Stimulated activated CD8-positive, alpha-beta memory T cell treated with anti-CD3 and anti-CD28 coated beads, Interleukin-12 subunit alpha, Interleukin-12 subunit beta, amount 100 ng/mL, for 1 hour (primary cell): ENCODE measurements around the gene ZNF346.

ENCODE experiments used
- DNase-seq: peaks from one replicate; pipeline ENCODE4 v3.0.0-alpha.2; 2020; ENCODE audit warnings: low read depth

Gene ZNF346

GRCh38 chr5:177070536-177071191 is 48.2 kb downstream of the ZNF346 start:
- DNase-seq, result no peak

GRCh38 chr5:177071666-177072385 is 49.3 kb downstream of the ZNF346 start:
- peak; percentile 54 for DNase-seq

- no peak for DNase-seq
Observed at GRCh38 chr5:177077335-177077734, 54.8 kb downstream of the ZNF346 start.

GRCh38 chr5:177079606-177080005 is 57.1 kb downstream of the ZNF346 start:
- DNase-seq, result no peak

GRCh38 chr5:177080265-177080664 is 57.8 kb downstream of the ZNF346 start:
- no peak for DNase-seq

- no peak for DNase-seq
Observed at GRCh38 chr5:177081859-177082258, 59.4 kb downstream of the ZNF346 start.

GRCh38 chr5:177083357-177083756 is 60.9 kb downstream of the ZNF346 start:
- DNase-seq, result no peak

GRCh38 chr5:177084175-177084574 is 61.7 kb downstream of the ZNF346 start:
- DNase-seq, result no peak

GRCh38 chr5:177085985-177086653 is 63.6 kb downstream of the ZNF346 start:
- no peak for DNase-seq

- DNase-seq, result peak; percentile 21
Observed at GRCh38 chr5:177086654-177087397, 64.3 kb downstream of the ZNF346 start, which contains the start of gene FGFR4. FGFR4 (plus strand) TSS chr5:177086915; CDS start chr5:177089603, 2,688 bp downstream.

- no peak for DNase-seq
Observed at GRCh38 chr5:177087398-177088005, 65.0 kb downstream of the ZNF346 start.

GRCh38 chr5:177089127-177089526 is 66.6 kb downstream of the ZNF346 start:
- no peak for DNase-seq

GRCh38 chr5:177089825-177090641 is 67.5 kb downstream of the ZNF346 start:
- no peak for DNase-seq

- DNase-seq, result no peak
Observed at GRCh38 chr5:177090813-177091212, 68.3 kb downstream of the ZNF346 start.

GRCh38 chr5:177091232-177091631 is 68.7 kb downstream of the ZNF346 start:
- DNase-seq, result no peak

GRCh38 chr5:177092178-177093081 is 69.9 kb downstream of the ZNF346 start:
- DNase-seq, result no peak

- DNase-seq, result no peak
Observed at GRCh38 chr5:177093082-177093712, 70.7 kb downstream of the ZNF346 start.

GRCh38 chr5:177093803-177094202 is 71.3 kb downstream of the ZNF346 start:
- no peak for DNase-seq
